ENCODE results near the gene DNAH17. TPM values are rescaled to one million over a fixed set of nuclear protein-coding genes. Genes with fewer than 3 reads are reported as not detected.

Gene DNAH17
- total RNA-seq, 4 donors from 2014 or later, result 0.22 to 0.51 TPM; not detected in 2

- no peak for TF ChIP-seq CTCF (IDR thresholded peaks at IDR 0.05; ENCODE audit: low read depth)
Measured at GRCh38 chr17:78491236-78492115, 85.7 kb downstream of the DNAH17 start.

- no peak for TF ChIP-seq CTCF (IDR thresholded peaks at IDR 0.05; ENCODE audit: low read depth)
Measured at GRCh38 chr17:78490673-78491072, 86.5 kb downstream of the DNAH17 start.

GRCh38 chr17:78490156-78490555, 87.0 kb downstream of the DNAH17 start:
- TF ChIP-seq CTCF (IDR thresholded peaks at IDR 0.05; ENCODE audit: low read depth), result no peak

GRCh38 chr17:78488867-78489634, 88.1 kb downstream of the DNAH17 start:
- TF ChIP-seq CTCF (IDR thresholded peaks at IDR 0.05; ENCODE audit: low read depth), result no peak

- no peak for TF ChIP-seq CTCF (IDR thresholded peaks at IDR 0.05; ENCODE audit: low read depth)
Measured at GRCh38 chr17:78488156-78488555, 89.0 kb downstream of the DNAH17 start.

- no peak for TF ChIP-seq CTCF (IDR thresholded peaks at IDR 0.05; ENCODE audit: low read depth)
Measured at GRCh38 chr17:78486946-78487680, 90.1 kb downstream of the DNAH17 start.

Measured in subcutaneous adipose tissue (tissue), 4 donors.